Measurements from ENCODE around the gene FKBP1B.

FKBP1B gene

DNA sequence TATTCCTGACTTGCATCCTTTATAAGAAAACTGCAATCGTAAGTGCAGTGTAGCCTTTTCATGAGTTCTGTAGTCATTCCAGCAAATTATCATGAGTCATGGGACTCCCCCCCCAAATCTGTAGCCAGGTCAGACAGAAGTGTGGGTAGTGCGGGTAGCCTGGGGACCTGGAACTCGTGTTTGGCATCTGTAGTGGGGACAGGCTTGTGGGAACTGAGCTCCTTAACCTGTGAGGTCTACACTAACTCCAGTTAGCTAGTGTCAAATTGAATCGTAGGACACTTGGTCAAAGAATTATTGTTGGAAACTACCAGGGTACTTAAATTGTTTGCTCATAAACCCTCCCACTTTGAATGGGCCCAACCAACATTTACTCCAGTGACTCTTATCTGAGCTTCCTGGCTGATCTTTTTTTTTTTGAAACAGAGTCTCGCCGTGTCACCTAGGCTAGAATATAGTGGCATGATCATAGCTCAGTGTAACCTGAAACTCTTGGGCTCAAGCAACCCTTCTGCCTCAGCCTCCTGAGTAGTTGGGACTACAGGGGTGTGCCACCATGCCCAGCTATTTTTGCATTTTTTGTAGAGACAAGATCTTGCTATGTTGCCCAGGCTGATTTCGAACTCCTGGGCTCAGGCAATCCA lies 61.2 kb downstream of the FKBP1B start:
- Histone ChIP-seq H3K27ac (no peak overlapping the region), H3K9me3 (no peaks in the 10 kb centered on the region), H3K4me1 (no peaks in the 10 kb centered on the region), H3K36me3 (peaks cover 0 to 8% (median 0%) of the 10 kb centered on the region in 3 donors), H3K4me3 (no peak overlapping the region), H3K27me3 (no peaks in the 10 kb centered on the region)
- intact Hi-C loops (cut with DNase I; ENCODE audit: low total_unique reads), result no loop called here
- DNase-seq, result no peak
- TF ChIP-seq, protein P1, sequence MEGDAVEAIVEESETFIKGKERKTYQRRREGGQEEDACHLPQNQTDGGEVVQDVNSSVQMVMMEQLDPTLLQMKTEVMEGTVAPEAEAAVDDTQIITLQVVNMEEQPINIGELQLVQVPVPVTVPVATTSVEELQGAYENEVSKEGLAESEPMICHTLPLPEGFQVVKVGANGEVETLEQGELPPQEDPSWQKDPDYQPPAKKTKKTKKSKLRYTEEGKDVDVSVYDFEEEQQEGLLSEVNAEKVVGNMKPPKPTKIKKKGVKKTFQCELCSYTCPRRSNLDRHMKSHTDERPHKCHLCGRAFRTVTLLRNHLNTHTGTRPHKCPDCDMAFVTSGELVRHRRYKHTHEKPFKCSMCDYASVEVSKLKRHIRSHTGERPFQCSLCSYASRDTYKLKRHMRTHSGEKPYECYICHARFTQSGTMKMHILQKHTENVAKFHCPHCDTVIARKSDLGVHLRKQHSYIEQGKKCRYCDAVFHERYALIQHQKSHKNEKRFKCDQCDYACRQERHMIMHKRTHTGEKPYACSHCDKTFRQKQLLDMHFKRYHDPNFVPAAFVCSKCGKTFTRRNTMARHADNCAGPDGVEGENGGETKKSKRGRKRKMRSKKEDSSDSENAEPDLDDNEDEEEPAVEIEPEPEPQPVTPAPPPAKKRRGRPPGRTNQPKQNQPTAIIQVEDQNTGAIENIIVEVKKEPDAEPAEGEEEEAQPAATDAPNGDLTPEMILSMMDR (IDR thresholded peaks at IDR 0.05), result no peak

DNA sequence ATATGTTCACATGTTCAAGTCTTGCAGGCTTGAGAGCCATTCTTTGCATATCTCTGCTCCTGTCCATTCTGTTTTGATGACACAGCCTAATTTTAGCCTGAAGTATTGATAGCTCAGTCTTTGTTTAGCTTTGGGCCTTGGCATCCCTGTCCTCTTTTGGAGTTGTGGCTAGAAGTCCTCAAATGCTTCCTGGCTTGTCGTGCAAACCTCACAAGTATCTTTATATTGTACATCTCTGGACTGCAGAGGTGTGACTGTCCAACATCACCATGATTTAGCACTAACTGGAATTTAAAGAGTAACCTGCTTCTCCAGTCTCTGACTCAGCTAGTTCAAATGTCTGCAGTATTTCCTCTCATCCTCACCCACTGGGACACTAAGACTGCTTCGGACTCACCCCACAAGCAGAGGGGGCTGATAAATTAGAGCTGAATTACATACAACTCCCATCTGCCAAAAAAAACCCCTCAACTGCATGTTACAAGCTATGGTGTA lies 61.9 kb downstream of the FKBP1B start:
- Histone ChIP-seq H3K27me3 (no peaks in the 10 kb centered on the region), H3K4me1 (no peaks in the 10 kb centered on the region), H3K27ac (no peak overlapping the region), H3K36me3 (peaks cover 0 to 8% (median 0%) of the 10 kb centered on the region in 3 donors), H3K9me3 (no peaks in the 10 kb centered on the region), H3K4me3 (no peak overlapping the region)
- intact Hi-C loops (cut with DNase I; ENCODE audit: low total_unique reads), result no loop called here
- no peak for DNase-seq
- TF ChIP-seq, protein P1 (IDR thresholded peaks at IDR 0.05), result no peak

Data from tibial artery (tissue), 4 donors.